Stromal cell of bone marrow (primary cell): Measurements from ENCODE around the gene LINGO3.

Experiments
- DNase-seq: peaks from one replicate; pipeline ENCODE4 v3.0.0-alpha.2; 2012; ENCODE audit warnings: low read depth

The LINGO3 gene

DNA sequence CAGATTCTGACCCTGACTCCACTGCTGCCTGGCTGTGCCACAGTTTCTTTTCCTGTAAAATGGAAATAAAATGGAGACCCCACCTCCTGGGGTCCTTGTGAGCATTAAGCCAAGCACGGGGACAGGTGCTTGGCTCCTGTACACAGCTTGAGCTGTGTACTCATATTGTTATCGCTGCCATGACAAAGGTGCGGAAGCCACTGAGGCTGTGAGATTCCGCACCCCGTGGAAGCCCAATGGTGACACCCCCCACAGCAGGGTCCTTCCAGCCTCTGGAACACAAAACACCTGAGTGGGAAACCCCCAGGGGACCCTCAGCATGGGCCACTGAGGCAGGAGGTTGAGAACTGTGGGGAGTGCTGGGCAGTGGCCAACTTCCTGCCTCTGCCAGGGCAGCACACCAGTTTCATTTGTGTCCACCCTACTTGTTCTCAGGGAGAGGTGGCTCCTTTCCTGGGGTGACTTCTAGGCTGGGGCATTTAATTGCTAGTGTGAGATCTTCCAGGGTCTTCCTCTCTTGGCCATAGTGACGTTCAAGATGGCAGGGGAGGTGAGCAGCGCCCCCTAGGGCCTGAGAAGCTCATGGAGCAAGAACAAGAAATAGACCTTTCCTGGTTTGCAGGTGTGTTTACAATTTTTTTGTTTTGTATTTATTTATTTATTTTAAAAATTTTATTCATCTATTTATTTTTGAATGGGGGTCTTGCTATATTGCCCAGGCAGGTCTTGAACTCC, 46.3 kb downstream of the LINGO3 start:
- DNase-seq, result no peak

DNA sequence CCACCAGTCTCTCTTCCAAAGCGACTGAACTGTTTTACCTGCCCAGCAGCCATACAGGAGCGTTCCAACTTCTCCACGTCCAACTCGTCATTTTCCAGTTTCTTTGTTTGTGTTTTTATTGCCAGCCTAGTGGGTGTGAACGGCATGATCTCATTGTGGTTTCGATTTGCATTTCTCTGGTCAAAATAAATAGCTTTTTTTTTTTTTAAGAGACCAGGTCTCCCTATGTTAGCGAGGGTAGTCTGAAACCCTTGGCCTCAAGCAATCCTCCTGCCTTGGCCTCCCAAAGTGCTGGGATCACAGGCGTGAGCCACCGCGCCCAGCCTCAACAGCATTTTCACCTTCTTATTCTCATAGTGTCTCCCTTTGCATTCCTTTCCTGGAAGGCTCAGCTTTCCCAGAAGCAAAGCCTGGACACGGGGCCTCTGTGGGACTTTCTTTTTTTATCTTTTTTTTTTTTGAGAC, 47.6 kb downstream of the LINGO3 start:
- no peak for DNase-seq

- no peak for DNase-seq
Observed at GRCh38 chr19:2259336-2259735, 48.6 kb downstream of the LINGO3 start.
